GM19025 (cell line): ENCODE data around the gene ARMC8.
"Not testable (repeated sequence)": the region's sequence is repeated elsewhere in the genome, so short reads cannot be mapped to it uniquely, and the experiment has no call there.

Experiments
- ATAC-seq: cut with Tn5 transposase; IDR thresholded peaks from one replicate; pipeline ENCODE4 v1.9.1; 2021; ENCODE audit warnings: mild to moderate bottlenecking, low read depth, moderate library complexity; ENCODE audit not compliant: unreplicated experiment

Gene ARMC8, protein sequence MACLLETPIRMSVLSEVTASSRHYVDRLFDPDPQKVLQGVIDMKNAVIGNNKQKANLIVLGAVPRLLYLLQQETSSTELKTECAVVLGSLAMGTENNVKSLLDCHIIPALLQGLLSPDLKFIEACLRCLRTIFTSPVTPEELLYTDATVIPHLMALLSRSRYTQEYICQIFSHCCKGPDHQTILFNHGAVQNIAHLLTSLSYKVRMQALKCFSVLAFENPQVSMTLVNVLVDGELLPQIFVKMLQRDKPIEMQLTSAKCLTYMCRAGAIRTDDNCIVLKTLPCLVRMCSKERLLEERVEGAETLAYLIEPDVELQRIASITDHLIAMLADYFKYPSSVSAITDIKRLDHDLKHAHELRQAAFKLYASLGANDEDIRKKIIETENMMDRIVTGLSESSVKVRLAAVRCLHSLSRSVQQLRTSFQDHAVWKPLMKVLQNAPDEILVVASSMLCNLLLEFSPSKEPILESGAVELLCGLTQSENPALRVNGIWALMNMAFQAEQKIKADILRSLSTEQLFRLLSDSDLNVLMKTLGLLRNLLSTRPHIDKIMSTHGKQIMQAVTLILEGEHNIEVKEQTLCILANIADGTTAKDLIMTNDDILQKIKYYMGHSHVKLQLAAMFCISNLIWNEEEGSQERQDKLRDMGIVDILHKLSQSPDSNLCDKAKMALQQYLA

DNA sequence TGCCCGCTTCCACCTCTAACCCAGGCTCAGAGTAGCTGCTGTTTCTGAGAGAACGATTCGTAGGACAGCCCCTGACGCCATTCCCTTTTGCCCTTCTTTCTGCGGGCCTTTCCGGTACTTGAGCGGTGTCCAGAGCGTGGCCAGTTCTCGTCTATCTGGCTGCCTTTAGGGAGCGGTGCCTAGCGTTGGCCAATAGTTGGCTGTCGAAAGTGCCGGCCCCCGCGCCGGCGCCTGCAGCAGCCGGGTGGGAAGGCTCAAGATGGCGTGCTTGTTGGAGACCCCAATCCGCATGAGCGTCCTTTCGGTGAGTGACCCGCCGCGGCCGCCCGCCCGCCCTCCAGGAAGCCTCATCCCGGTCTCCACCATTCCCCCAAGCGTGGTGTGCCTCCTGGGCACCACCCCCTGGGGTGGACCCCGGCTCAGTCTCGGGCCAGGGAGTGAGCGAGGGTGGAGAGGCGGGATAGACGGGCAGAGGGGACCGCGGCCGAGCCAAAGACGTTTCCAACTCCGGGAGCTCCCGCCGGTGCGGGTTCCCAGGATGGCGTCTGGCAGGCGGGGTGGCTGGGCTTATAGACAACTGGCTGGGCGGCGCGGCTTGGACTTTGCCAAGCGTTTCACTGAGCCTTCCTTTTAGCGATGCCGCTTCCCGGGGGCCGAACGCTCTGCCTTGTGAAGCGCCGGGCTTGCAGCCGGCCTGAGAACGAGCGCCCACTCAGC lies at the start of gene ARMC8:
ARMC8 (plus strand) TSS at position 6 of the 717 bp plus-strand sequence; CDS start at position 260, 254 bp downstream.
- peak; percentile 49 for ATAC-seq

DNA sequence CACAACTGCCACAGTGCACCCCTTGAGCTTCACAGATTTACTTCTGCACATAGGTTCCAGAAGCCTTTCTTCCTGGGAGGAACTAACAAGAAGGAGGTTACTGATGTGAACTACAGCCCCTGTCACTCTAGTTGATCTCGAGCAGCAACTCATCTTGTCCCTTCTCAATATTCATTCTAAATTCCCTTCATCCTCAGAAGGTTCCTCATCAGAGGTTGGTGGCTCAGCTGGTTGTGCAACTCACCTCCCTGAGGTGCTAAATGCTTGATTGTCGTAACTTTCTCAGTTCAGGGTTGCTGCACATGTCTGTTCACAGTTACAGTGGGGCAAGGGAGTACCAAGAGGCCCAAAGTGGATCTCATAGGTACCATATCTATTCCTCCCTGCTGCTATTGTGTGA lies 49.2 kb upstream of the ARMC8 start:
- no peak for ATAC-seq

DNA sequence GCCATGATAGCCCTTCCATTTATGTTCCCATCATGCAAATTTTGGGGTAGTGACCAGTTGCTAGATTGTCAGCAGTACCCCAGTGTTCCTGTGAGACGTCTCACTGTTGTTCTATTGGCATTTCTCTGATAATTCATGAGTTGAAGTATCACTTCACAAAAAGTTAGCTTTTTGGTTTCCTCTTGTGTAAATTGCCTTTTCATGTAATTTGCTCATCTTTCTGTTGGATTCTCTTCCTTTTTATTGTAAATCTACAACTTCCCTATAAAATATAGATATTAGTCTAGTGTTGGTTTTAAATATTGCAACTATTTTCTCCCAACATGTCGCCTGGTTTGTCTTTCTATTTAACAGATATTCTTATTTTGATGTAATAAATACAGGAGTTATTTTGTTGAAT lies 47.4 kb upstream of the ARMC8 start:
- ATAC-seq, result no peak

DNA sequence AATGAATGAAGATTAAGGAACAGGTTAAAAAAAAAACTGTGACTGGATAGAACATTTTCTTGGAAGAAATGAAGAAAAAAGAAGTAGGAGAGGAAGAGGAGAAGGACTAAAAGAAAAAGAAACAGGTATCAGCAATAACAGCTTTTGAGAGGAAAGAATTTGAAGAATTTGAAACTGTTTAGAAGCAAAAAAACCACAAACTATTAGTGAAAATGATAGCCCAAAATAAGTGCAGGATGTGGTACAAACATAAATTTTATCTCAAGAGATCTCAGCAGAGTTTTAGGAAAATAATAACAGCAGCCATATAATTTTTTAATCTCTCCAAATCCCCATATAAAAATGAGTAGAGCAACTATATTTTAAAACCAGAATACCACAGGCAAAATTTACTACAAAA lies 46.2 kb upstream of the ARMC8 start:
- ATAC-seq, result no peak

DNA sequence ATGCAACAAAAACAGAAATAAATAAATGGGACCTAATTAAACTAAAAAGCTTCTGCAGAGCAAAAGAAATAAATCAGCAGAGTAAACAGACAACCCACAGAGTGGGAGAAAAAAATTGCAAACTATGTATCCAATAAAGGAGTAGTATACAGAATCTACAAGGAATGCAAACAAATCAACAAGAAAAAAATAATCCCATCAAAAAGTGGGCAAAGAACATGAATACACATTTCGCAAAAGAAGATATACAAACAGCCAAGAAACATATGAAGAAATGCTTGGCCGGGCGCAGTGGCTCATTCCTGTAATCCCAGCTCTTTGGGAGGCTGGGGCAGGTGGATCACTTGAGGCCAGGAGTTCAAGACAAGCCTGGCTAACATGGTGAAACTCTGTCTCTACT lies 44.9 kb upstream of the ARMC8 start:
- ATAC-seq, result not testable (repeated sequence)

DNA sequence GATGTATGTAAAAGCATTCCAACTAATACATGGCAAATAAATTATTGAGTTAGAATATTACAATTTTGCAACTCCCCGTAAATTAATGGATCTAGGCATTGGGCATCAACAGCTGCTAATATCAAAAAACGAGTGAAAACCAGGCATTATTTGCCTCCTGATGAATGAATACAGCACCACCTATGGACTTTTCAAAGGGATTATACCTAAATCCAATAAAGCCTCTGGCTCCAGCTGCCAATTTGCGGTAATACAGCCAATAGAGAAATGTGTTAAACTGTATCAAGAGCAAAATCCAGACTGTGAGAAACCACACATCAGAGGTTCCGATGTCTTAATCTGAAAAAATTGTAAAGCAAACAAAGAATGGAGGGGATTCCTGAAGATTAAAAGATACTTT lies 38.6 kb upstream of the ARMC8 start:
- no peak for ATAC-seq

DNA sequence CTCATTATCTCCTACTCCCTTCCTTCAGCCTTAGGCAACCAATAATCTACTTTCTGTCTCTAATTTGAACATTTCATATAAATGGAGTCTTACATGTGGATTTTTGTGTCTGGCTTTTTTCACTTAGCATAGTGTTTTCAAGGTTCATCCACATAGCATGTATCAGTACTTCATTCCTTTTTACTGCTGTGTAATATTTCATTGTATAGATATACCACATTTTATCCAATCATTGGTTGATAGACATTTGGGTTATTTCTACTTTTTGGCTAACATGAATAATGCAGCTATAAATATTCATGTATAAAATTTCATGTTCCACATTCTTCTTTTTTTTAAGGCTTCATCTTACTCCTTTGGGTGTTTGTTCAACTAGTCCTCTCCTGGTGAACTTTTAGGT lies 32.6 kb upstream of the ARMC8 start:
- ATAC-seq, result no peak

DNA sequence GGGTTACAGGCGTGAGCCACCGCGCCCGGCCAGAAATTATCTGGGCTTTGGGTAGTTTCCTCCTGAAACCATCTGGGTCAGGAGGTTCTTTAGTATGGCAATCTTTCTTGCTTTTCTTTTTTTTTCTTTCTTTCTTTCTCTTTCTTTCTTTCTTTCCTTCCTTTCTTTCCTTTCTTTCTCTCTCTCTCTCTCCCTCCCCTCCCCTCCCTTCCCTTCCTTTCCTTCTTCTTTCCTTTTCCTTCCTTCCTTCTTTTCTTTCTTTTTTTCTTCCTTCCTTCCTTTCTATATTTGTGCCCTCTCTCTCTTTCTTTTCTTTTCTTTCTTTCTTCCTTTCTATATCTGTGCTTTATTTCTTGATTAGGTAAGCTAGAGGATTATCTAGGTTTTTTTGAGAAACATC lies 29.4 kb upstream of the ARMC8 start:
- no peak for ATAC-seq

DNA sequence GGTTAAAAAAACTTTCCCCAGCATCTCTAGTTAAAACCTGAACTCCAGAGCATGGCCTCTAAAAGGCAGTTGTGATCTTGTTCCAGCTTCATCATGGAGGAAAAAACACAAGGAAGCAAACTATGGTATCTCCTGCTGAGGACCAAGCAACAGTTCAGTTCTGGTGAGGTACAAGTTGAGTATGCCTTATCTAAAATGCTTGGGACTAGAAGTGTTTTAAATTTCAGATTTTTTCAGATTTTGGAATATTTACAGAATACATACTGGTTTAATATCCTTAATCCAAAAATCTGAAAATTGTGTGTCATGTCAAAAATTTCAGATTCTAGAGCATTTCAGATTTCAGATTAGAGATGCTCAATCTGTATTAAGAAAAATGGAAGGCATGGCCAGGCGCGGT lies 22.0 kb upstream of the ARMC8 start:
- no peak for ATAC-seq

DNA sequence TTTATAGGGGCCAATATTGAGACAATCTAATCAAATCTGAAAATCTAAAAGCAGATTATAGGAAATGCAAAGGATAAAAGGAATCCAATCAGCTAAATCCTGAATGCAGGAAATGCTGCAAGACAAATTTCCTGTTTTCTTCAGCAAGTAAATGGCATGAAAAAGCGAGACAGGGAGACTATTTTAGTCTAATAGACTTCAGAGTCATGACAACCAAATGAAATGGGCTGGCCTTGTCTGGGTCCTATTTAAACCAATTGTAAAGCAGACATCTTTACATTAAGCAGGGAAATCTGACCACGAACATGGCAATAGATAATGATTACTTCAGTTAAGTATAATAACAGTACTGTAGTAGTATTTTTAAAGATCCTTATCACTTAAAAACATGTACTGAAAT lies 14.5 kb upstream of the ARMC8 start:
- ATAC-seq, result no peak

DNA sequence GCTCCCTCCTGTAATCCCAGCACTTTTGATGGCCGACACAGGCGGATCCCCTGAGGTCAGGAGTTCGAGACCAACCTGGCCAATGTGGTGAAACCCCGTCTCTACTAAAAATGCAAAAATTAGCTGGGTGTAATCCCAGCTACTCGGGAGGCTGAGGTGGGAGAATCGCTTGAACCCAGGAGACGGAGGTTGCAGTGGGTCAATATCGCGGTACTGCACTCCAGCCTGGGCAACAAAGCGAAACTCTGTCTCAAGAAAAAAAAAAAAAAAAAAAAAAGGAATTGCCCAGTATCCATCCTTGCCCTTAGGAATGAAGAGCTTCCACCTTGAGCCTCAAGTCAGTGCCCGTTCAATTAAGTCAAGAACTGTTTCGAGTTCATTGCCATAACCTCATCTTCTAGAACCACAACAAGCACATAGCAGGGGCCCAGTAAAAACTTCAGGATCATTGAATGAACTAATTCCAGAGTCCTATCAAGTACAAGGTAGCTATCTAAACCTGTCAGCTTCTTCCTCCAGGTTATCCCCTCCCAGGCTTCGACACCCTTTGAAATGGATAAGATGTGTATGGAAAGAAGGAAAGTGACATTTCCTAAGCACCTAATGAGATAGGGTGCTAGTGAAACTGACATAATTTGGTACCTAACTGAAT lies 13.2 kb upstream of the ARMC8 start:
- no peak for ATAC-seq

DNA sequence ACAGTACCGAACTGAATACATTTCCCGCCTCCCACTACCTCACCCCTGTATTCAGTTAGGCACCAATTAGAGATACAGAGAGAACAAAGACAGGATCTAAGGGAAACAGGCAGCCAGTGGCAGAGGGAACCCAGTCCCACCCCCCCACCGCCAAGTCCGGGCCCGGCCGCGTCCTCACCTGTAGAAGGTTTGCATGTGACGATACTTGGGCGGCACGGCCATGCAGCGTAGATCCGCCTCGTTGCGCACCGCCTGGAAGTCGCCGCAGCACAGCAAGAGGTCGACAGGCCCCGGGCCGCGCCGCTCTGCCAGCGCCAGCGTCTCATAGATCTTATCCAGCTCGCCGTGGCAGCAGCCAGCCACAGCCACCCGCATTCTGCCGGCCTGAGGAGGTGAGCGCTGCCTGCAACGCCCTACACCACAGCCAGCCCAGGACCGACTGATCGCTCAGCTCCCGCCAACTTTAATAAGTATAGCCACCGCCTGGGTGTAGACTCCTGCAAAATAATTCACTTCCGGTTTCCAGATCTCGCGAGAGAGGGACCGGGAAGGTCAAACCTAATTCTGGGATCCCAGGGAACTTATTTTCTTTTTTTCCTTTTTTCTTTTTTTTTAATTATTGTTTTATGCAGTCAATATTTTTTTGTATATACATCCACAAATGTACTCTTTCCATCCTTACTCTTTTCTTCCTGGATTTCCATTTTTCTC lies 12.5 kb upstream of the ARMC8 start, which contains the start of gene DBR1:
DBR1 (minus strand) TSS at position 501 of the 711 bp plus-strand sequence; CDS start at position 375, 126 bp downstream.
- ATAC-seq, result peak; percentile 90

DNA sequence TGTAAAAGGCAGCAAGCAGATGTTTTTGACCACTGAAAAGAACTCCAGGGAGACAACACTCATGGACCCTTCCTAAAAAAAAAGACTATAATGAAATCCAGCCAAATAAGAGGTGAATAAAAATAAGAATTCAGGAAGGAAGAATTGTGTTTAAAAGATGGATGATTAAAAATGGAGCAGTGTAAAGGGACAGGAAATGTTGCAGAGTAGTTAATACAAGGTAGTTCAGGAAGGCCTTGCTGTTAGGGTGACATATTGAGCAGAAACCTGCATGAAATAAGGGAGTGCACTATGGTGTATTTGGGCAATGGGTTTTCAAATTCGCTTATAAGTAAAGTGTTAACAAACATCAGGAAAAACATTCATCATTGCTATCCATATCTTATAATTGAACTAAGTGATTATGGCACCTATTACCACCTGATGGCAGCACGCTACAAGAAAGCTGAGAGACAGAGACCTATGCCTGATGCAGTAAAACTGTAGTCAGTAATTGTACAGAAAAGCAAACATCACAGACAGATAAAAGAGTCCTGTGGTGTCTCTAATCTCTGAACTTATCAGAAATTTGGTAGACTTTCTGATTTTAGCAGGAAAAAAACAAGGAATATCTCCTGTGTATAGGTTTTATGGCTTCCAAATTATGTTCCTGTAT lies 6.6 kb upstream of the ARMC8 start:
- no peak for ATAC-seq

DNA sequence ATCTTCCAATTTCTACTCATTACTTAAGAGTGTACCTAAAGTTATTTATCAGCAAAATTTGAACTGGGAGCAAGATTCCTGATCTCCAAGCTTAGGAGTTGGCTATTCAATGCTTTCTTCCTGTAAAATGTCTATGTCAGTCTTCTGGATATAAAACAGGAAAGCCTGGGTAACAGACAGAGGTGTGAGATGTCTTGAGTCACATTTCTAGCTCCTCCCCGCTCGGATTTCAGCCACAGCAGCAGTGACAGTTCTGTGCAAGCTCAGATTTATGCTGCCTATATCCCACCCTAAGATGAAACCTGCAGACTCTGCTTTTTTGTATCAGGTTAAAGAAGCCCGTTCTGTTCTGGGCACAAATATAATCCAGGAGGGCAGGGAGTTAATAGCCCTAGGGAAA lies 2.1 kb upstream of the ARMC8 start:
- no peak for ATAC-seq

DNA sequence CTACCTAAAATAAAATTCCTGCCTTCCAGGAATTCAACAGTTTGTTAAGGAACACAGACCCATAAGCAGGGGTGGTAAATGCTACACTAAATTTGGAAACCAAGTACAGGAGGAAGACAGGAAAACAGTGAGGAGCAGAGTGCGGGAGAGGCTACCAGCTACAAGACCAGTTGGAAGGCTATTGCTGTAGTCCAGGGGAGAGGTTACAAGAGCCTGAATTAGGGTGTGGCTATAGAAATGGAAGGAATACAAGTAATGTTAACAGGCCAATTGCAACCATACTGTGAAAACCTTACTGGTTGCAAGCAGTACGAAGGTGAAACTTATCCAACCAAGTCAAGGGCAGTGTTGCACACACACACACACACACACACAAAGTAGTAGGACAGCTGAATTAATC lies 880 bp upstream of the ARMC8 start:
- ATAC-seq, result no peak

DNA sequence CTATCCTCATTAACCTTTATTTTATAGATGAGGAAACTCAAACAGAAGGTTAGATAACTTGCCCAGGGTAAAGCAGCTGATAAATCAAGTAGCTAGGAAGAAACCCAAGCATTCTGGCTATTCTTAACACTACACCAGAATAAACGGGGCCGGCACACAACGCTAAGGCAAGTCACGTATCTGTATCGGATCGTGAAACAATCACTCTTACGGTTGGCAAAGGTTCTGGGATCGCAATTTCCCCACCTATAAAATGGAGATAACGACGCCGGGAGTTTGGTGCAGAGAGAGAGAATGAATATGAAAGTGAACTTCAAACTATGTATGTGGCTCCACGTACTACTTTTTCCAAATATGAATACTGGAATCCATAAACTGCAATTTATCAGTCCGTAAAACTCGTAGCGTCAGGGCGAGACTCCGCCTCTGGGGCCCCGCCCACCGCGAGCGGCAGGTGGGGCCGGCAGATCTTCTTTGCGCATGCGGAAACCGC lies 252 bp upstream of the ARMC8 start:
- peak; percentile 81 for ATAC-seq

DNA sequence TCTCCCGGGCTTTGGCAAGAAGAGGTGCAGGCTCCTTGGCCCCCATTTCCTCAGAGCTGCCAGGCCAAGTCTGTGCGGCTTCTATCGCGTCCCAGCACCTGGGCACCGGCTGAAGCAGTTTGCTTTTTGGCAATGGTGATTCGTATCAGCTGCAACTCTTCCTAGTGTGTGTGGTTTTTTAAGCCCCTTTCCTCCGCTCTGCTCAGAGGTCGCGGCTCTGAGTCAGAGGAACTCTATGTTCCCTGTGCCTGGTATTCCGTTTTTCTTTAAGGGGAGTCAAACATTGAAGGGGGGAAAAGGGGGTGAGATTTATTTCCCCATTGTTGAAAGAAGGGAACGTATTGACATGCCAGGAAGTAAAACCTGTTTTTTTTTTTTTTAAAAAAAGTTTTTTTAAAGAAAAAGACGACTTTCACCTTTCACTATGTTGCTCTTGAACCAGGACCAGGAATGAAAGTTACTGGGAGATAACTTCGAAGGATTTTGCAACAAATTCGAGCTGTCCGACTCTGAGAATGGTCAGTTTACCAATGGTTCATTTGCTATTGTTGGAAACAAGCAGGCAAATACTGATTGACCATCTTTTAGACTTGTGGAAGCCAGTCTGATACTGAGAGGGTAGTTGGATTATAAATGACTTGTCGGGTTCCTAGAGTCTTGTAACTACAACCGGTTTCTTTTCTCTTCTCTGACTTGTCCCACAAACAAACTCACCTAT lies 1.1 kb downstream of the ARMC8 start:
- no peak for ATAC-seq

DNA sequence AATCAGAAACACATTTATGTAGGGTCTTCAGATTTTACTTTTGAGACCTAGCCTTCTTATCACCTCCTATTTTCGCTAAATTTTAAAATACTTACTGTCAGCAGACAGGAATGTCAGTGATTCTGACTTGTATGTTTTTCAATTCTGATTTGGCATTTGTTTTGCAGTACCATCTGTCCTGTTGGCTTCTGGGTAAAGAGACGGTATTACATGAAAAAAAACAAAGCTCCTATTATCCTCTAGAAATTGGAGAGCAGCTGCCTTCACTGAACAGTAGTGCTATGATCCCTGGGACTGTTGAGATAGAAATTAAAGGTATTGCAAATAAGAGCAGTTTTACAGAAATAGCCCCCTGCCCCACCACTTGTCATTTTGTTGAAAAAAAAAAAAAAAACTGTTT lies 8.4 kb downstream of the ARMC8 start:
- ATAC-seq, result no peak

DNA sequence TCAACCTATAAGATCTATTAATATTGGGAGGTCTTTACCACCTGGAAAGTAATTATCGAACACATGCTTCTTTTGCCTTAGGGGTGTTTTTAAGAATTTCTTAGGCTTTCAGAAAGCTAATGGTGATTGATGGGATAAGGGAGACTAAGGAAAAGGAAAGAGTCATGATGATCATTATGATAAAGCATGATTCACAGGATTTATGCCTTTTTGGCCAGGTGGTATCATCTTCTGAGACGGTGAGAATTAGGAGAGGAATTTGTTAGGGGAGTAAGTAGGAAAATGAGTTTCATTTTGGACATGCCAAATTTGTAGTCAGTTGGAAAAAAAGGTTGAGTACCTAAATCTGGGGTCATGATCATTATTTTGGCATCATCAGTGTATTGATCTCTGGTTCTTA lies 8.9 kb downstream of the ARMC8 start:
- ATAC-seq, result no peak
